ENCODE measurements around the gene LTBP3. TPM values are rescaled to one million over a fixed set of nuclear protein-coding genes. Genes with fewer than 3 reads are reported as not detected.

Gene LTBP3
- total RNA-seq, 2 experiments from 2014 or later: 11.2 to 13.8 TPM

GRCh38 chr11:65562788-65563187, 4.6 kb upstream of the LTBP3 start:
- peaks cover 25% of the 10 kb centered on the region for H3K4me1 ChIP-seq (ENCODE audit: insufficient read depth, low read length, poor library complexity, severe bottlenecking)
- intact Hi-C loops (cut with micrococcal nuclease; ENCODE audit: unreplicated experiment): no loop called here
- TF ChIP-seq EZH2phosphoT487 (IDR thresholded peaks at IDR 0.05; ENCODE audit: borderline replicate concordance, low read depth, low read length): no peak
- no peak for TF ChIP-seq CTCF (conservative IDR thresholded peaks at IDR 0.05; ENCODE audit: low read length)
- ChIA-PET POLR2A (no interaction called here), CTCF (ENCODE audit: unreplicated experiment) (interaction anchor here (0.9 kb wide), 1 partner anchor 37 kb away, joined by 3 read pairs; no protein-coding TSS in a partner anchor)
- H3K4me2 ChIP-seq (ENCODE audit: low read length): no peak overlapping the region
- H3K79me2 ChIP-seq (ENCODE audit: insufficient read depth, low read depth, low read length): 0 out of 2 replicates have a peak, but pooled peaks cover under 1% of the 10 kb centered on the region
- H3K36me3 ChIP-seq (ENCODE audit: insufficient read depth, low read length): no peaks in the 10 kb centered on the region
- DNase-seq (ENCODE audit: low spot score): no peak
- H3K9me2 ChIP-seq (ENCODE audit: insufficient read depth, low read length): no peaks in the 10 kb centered on the region
- no peak overlapping the region for H2AFZ ChIP-seq (ENCODE audit: low read length)
- BruUV-seq (replicated peaks): no TSS peak
- no peaks in the 10 kb centered on the region for H4K20me1 ChIP-seq (ENCODE audit: insufficient read depth, low read length)
- no peak overlapping the region for H3K4me3 ChIP-seq (ENCODE audit: low read depth, low read length, poor library complexity, severe bottlenecking)
- no peaks in the 10 kb centered on the region for H3K9me3 ChIP-seq (ENCODE audit: low read length)
- no peak overlapping the region for H3K27ac ChIP-seq (ENCODE audit: low read depth, low read length, poor library complexity, severe bottlenecking)

GRCh38 chr11:65562020-65562419, 3.9 kb upstream of the LTBP3 start:
- H3K9me2 ChIP-seq (ENCODE audit: insufficient read depth, low read length): no peaks in the 10 kb centered on the region
- CTCF ChIA-PET (ENCODE audit: unreplicated experiment): no interaction called here
- POLR2A ChIA-PET: no interaction called here
- H3K27ac ChIP-seq (ENCODE audit: low read depth, low read length, poor library complexity, severe bottlenecking): no peak overlapping the region
- no peak overlapping the region for H2AFZ ChIP-seq (ENCODE audit: low read length)
- no peaks in the 10 kb centered on the region for H3K9me3 ChIP-seq (ENCODE audit: low read length)
- peaks cover 25% of the 10 kb centered on the region for H3K4me1 ChIP-seq (ENCODE audit: insufficient read depth, low read length, poor library complexity, severe bottlenecking)
- no peaks in the 10 kb centered on the region for H3K79me2 ChIP-seq (ENCODE audit: insufficient read depth, low read depth, low read length)
- intact Hi-C loops (cut with micrococcal nuclease; ENCODE audit: unreplicated experiment): no loop called here
- H3K4me3 ChIP-seq (ENCODE audit: low read depth, low read length, poor library complexity, severe bottlenecking): no peak overlapping the region
- H4K20me1 ChIP-seq (ENCODE audit: insufficient read depth, low read length): no peaks in the 10 kb centered on the region
- TF ChIP-seq CTCF (conservative IDR thresholded peaks at IDR 0.05; ENCODE audit: low read length) (no peak), EZH2phosphoT487 (IDR thresholded peaks at IDR 0.05; ENCODE audit: borderline replicate concordance, low read depth, low read length) (no peak)
- BruUV-seq (replicated peaks): no TSS peak
- no peaks in the 10 kb centered on the region for H3K36me3 ChIP-seq (ENCODE audit: insufficient read depth, low read length)
- no peak for DNase-seq (ENCODE audit: low spot score)
- no peak overlapping the region for H3K4me2 ChIP-seq (ENCODE audit: low read length)

- intact Hi-C loops (cut with micrococcal nuclease; ENCODE audit: unreplicated experiment): no loop called here
- Histone ChIP-seq H3K79me2 (ENCODE audit: insufficient read depth, low read depth, low read length) (no peaks in the 10 kb centered on the region), H3K27ac (ENCODE audit: low read depth, low read length, poor library complexity, severe bottlenecking) (no peak overlapping the region), H2AFZ (ENCODE audit: low read length) (no peak overlapping the region), H3K36me3 (ENCODE audit: insufficient read depth, low read length) (no peaks in the 10 kb centered on the region), H3K4me1 (ENCODE audit: insufficient read depth, low read length, poor library complexity, severe bottlenecking) (peaks cover 13% of the 10 kb centered on the region), H3K9me2 (ENCODE audit: insufficient read depth, low read length) (no peaks in the 10 kb centered on the region), H4K20me1 (ENCODE audit: insufficient read depth, low read length) (no peaks in the 10 kb centered on the region), H3K4me3 (ENCODE audit: low read depth, low read length, poor library complexity, severe bottlenecking) (no peak overlapping the region), H3K9me3 (ENCODE audit: low read length) (no peaks in the 10 kb centered on the region), H3K4me2 (ENCODE audit: low read length) (no peak overlapping the region)
- TF ChIP-seq EZH2phosphoT487 (IDR thresholded peaks at IDR 0.05; ENCODE audit: borderline replicate concordance, low read depth, low read length) (no peak), CTCF (conservative IDR thresholded peaks at IDR 0.05; ENCODE audit: low read length) (no peak)
- ChIA-PET CTCF (ENCODE audit: unreplicated experiment) (no interaction called here), POLR2A (interaction anchor here (1.1 kb wide), 1 partner anchor 9 kb away, joined by 4 read pairs; no protein-coding TSS in a partner anchor)
- DNase-seq (ENCODE audit: low spot score): no peak
- BruUV-seq (replicated peaks): no TSS peak
Measured at GRCh38 chr11:65560555-65561418, 2.6 kb upstream of the LTBP3 start.

Measured in OCI-LY7 (cell line).